ENCODE measurements around the gene DLD. TPM values are rescaled to one million over a fixed set of nuclear protein-coding genes. Genes with fewer than 3 reads are reported as not detected.

Gene DLD
- total RNA-seq, 2 experiments from 2014 or later: 43.8 to 82.3 TPM

DNA sequence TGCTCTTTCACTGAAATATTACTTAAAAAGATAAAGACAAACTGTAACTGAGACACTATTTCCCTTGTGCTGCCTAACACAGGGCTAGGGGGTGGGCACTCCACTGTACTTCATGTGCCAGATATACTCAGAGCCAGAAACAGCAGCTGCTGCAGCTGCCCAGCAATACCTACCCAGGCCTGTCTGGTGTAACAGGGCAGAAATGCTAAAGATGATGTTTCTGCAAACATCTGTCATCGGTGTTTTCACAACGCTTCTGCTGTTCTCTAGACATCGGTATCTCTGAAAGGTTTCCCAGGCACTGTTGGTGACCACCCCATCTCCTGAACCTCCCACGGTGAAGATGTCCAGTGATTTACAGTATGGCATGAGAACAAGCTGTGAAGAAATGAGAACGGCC is 69.3 kb downstream of the DLD start:
- H3K4me3 ChIP-seq (ENCODE audit: low read depth, low read length, poor library complexity, severe bottlenecking): no peak overlapping the region
- no peaks in the 10 kb centered on the region for H3K9me3 ChIP-seq (ENCODE audit: low read length)
- H3K36me3 ChIP-seq (ENCODE audit: insufficient read depth, low read length): no peaks in the 10 kb centered on the region
- H3K27ac ChIP-seq (ENCODE audit: low read depth, low read length, poor library complexity, severe bottlenecking): no peak overlapping the region
- intact Hi-C loops (cut with micrococcal nuclease; ENCODE audit: unreplicated experiment): no loop called here
- POLR2A ChIA-PET: interaction anchor here (0.8 kb wide), 1 partner anchor 13 kb away, joined by 3 read pairs; no protein-coding TSS in a partner anchor
- H2AFZ ChIP-seq (ENCODE audit: low read length): no peak overlapping the region
- H3K4me1 ChIP-seq (ENCODE audit: insufficient read depth, low read length, poor library complexity, severe bottlenecking): no peaks in the 10 kb centered on the region
- no peak overlapping the region for H3K4me2 ChIP-seq (ENCODE audit: low read length)
- no TSS peak for BruUV-seq (replicated peaks)
- CTCF ChIA-PET (ENCODE audit: unreplicated experiment): interaction anchor here (0.6 kb wide), 1 partner anchor 17 kb away, joined by 5 read pairs; no protein-coding TSS in a partner anchor
- TF ChIP-seq, protein P1, sequence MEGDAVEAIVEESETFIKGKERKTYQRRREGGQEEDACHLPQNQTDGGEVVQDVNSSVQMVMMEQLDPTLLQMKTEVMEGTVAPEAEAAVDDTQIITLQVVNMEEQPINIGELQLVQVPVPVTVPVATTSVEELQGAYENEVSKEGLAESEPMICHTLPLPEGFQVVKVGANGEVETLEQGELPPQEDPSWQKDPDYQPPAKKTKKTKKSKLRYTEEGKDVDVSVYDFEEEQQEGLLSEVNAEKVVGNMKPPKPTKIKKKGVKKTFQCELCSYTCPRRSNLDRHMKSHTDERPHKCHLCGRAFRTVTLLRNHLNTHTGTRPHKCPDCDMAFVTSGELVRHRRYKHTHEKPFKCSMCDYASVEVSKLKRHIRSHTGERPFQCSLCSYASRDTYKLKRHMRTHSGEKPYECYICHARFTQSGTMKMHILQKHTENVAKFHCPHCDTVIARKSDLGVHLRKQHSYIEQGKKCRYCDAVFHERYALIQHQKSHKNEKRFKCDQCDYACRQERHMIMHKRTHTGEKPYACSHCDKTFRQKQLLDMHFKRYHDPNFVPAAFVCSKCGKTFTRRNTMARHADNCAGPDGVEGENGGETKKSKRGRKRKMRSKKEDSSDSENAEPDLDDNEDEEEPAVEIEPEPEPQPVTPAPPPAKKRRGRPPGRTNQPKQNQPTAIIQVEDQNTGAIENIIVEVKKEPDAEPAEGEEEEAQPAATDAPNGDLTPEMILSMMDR (conservative IDR thresholded peaks at IDR 0.05; ENCODE audit: low read length): no peak
- no peak for TF ChIP-seq EZH2phosphoT487 (IDR thresholded peaks at IDR 0.05; ENCODE audit: borderline replicate concordance, low read depth, low read length)
- no peaks in the 10 kb centered on the region for H3K9me2 ChIP-seq (ENCODE audit: insufficient read depth, low read length)
- no peaks in the 10 kb centered on the region for H4K20me1 ChIP-seq (ENCODE audit: insufficient read depth, low read length)
- H3K79me2 ChIP-seq (ENCODE audit: insufficient read depth, low read depth, low read length): no peaks in the 10 kb centered on the region
- DNase-seq (ENCODE audit: low spot score): no peak

GRCh38 chr7:107961405-107961804 is 70.4 kb downstream of the DLD start:
- ChIA-PET POLR2A (interaction anchor here (0.6 kb wide), 1 partner anchor 172 kb away, joined by 3 read pairs; no protein-coding TSS in a partner anchor), CTCF (ENCODE audit: unreplicated experiment) (no interaction called here)
- Histone ChIP-seq H3K4me2 (ENCODE audit: low read length) (no peak overlapping the region), H3K36me3 (ENCODE audit: insufficient read depth, low read length) (no peaks in the 10 kb centered on the region), H3K79me2 (ENCODE audit: insufficient read depth, low read depth, low read length) (no peaks in the 10 kb centered on the region), H3K4me3 (ENCODE audit: low read depth, low read length, poor library complexity, severe bottlenecking) (no peak overlapping the region), H3K9me2 (ENCODE audit: insufficient read depth, low read length) (no peaks in the 10 kb centered on the region), H3K27ac (ENCODE audit: low read depth, low read length, poor library complexity, severe bottlenecking) (no peak overlapping the region), H3K9me3 (ENCODE audit: low read length) (no peaks in the 10 kb centered on the region), H2AFZ (ENCODE audit: low read length) (no peak overlapping the region), H4K20me1 (ENCODE audit: insufficient read depth, low read length) (no peaks in the 10 kb centered on the region), H3K4me1 (ENCODE audit: insufficient read depth, low read length, poor library complexity, severe bottlenecking) (no peaks in the 10 kb centered on the region)
- TF ChIP-seq, protein P1 (conservative IDR thresholded peaks at IDR 0.05; ENCODE audit: low read length): no peak
- no peak for TF ChIP-seq EZH2phosphoT487 (IDR thresholded peaks at IDR 0.05; ENCODE audit: borderline replicate concordance, low read depth, low read length)
- no peak for DNase-seq (ENCODE audit: low spot score)
- BruUV-seq (replicated peaks): no TSS peak
- intact Hi-C loops (cut with micrococcal nuclease; ENCODE audit: unreplicated experiment): no loop called here

DNA sequence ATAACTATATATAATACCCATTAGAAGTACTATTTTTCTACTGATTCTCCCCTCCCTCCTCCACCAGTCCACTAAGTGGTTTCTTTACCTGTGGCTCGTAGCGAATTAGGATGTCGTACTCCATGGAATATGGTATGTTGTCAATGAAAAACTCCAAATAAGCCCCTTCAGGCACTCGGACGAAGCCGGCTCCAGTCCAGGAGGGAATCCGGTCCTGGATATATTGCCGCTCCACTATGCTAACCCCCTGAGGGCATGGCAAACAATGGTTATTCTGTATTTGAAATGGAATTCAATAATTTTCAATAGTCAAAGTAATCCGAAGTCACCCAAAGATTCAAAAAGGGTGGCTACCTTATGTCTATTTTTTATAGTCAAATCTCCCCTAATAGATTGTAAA is 71.8 kb downstream of the DLD start:
- H3K4me3 ChIP-seq (ENCODE audit: low read depth, low read length, poor library complexity, severe bottlenecking): no peak overlapping the region
- no peak overlapping the region for H3K4me2 ChIP-seq (ENCODE audit: low read length)
- H3K9me2 ChIP-seq (ENCODE audit: insufficient read depth, low read length): no peaks in the 10 kb centered on the region
- H3K4me1 ChIP-seq (ENCODE audit: insufficient read depth, low read length, poor library complexity, severe bottlenecking): no peaks in the 10 kb centered on the region
- no peak for DNase-seq (ENCODE audit: low spot score)
- CTCF ChIA-PET (ENCODE audit: unreplicated experiment): no interaction called here
- no peaks in the 10 kb centered on the region for H3K79me2 ChIP-seq (ENCODE audit: insufficient read depth, low read depth, low read length)
- no TSS peak for BruUV-seq (replicated peaks)
- no peaks in the 10 kb centered on the region for H3K36me3 ChIP-seq (ENCODE audit: insufficient read depth, low read length)
- POLR2A ChIA-PET: no interaction called here
- intact Hi-C loops (cut with micrococcal nuclease; ENCODE audit: unreplicated experiment): no loop called here
- no peaks in the 10 kb centered on the region for H3K9me3 ChIP-seq (ENCODE audit: low read length)
- TF ChIP-seq EZH2phosphoT487 (IDR thresholded peaks at IDR 0.05; ENCODE audit: borderline replicate concordance, low read depth, low read length): no peak
- TF ChIP-seq, protein P1 (conservative IDR thresholded peaks at IDR 0.05; ENCODE audit: low read length): no peak
- H3K27ac ChIP-seq (ENCODE audit: low read depth, low read length, poor library complexity, severe bottlenecking): no peak overlapping the region
- no peak overlapping the region for H2AFZ ChIP-seq (ENCODE audit: low read length)
- H4K20me1 ChIP-seq (ENCODE audit: insufficient read depth, low read length): no peaks in the 10 kb centered on the region
